VCaP (cell line): ENCODE data around the gene PLEKHG3.

Experiments used
- H3K27ac ChIP-seq: fragments of 450-650 bp; 2 replicates; pipeline ENCODE4 v1.5.1; 2017
- TF ChIP-seq, protein P1 (sequence below): fragments of 450-650 bp; conservative IDR thresholded peaks from 2 replicates; pipeline ENCODE4 v1.5.1; 2017; ENCODE audit warnings: mild to moderate bottlenecking, moderate library complexity

PLEKHG3 gene

GRCh38 chr14:64723691-64724577, 19.7 kb downstream of the PLEKHG3 start:
- no peak overlapping the region for H3K27ac ChIP-seq
- TF ChIP-seq, protein P1, sequence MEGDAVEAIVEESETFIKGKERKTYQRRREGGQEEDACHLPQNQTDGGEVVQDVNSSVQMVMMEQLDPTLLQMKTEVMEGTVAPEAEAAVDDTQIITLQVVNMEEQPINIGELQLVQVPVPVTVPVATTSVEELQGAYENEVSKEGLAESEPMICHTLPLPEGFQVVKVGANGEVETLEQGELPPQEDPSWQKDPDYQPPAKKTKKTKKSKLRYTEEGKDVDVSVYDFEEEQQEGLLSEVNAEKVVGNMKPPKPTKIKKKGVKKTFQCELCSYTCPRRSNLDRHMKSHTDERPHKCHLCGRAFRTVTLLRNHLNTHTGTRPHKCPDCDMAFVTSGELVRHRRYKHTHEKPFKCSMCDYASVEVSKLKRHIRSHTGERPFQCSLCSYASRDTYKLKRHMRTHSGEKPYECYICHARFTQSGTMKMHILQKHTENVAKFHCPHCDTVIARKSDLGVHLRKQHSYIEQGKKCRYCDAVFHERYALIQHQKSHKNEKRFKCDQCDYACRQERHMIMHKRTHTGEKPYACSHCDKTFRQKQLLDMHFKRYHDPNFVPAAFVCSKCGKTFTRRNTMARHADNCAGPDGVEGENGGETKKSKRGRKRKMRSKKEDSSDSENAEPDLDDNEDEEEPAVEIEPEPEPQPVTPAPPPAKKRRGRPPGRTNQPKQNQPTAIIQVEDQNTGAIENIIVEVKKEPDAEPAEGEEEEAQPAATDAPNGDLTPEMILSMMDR: no peak

DNA sequence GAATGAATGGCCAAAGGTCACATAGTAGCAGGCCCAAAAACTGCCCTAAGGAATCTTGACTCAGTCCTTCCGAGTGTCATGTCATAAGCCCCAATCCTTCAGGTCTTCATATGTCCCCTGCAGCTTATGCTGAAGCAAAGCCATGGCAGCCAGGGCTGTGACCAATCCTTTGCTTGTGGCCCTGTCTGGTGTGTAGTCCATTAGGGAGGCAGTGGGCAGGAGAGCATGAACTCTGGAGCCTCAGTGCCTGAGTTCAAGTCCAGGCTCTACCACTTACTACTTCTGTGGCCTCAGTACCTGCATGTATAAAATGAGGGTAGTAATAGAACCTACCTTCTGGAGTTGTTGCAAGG, 20.3 kb downstream of the PLEKHG3 start:
- no peak overlapping the region for H3K27ac ChIP-seq
- TF ChIP-seq, protein P1: no peak

DNA sequence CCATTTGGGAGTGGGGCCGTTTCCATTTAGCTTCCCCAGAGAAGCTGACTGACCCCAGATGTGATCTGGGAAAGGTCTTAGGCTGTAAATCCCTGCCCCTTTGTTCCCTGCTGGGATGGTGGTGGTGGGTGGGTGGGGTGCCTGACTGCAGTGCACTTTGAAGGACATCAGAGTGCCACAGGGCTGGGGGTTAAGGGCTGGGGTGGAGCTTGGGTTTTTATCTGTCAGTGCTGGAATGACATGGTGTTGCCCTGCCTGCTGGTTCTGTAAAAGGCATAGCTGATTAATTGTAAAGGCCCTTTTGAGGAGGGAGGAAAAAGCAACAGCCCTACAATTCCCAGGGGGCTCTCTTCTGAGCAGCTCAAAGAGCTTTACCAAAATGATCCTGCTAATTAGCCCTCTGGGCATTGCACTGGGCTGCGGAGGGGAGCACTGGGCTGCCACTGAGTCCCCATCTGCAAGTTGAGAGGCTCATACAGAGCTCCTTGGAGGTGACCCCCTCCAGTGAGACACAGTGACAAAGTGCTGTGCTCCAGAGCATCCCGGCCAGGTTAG, 21.1 kb downstream of the PLEKHG3 start:
- TF ChIP-seq, protein P1: no peak
- H3K27ac ChIP-seq: no peak overlapping the region

GRCh38 chr14:64725879-64726584, 21.8 kb downstream of the PLEKHG3 start:
- no peak overlapping the region for H3K27ac ChIP-seq
- TF ChIP-seq, protein P1: no peak

DNA sequence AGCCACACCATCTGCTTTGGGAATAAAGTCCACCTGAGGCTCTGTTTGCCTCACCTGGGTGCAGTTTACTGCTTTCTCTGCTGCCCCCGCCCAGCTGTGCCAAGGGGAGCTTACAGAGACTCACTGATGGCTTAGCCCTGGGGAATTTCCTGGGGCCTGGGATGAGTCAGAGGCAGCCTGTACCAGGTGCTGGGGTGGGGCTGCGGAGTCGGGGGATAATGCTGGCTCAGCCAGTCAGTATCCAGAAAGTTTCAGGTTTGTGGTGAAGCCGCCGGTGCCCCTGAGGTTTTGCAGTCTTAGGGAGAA, 22.3 kb downstream of the PLEKHG3 start:
- TF ChIP-seq, protein P1: no peak

GRCh38 chr14:64727551-64728071, 23.4 kb downstream of the PLEKHG3 start:
- TF ChIP-seq, protein P1: no peak
- no peak overlapping the region for H3K27ac ChIP-seq

More for the DNA sequence above, 22.3 kb downstream of the PLEKHG3 start:
- H3K27ac ChIP-seq: no peak overlapping the region

- H3K27ac ChIP-seq: no peak overlapping the region
- TF ChIP-seq, protein P1: no peak
Observed at GRCh38 chr14:64728106-64728505, 23.9 kb downstream of the PLEKHG3 start.
